HL-60 (cell line): ENCODE results near the gene TRH.

Experiments
- POLR2AphosphoS5 ChIP-seq: IDR thresholded peaks from 2 replicates; pipeline ENCODE4 v1.6.1; 2012; ENCODE audit warnings: low read depth
- TF ChIP-seq, protein P1 (sequence below): IDR thresholded peaks from one replicate; pipeline ENCODE4 v1.5.1; 2011; ENCODE audit warnings: low read length, control low read depth, inconsistent platforms; ENCODE audit not compliant: insufficient read depth
- TF ChIP-seq, protein P2 (sequence below): IDR thresholded peaks from 2 replicates; pipeline ENCODE4 v1.6.1; 2012; ENCODE audit warnings: low read depth; ENCODE audit not compliant: insufficient replicate concordance

DNA sequence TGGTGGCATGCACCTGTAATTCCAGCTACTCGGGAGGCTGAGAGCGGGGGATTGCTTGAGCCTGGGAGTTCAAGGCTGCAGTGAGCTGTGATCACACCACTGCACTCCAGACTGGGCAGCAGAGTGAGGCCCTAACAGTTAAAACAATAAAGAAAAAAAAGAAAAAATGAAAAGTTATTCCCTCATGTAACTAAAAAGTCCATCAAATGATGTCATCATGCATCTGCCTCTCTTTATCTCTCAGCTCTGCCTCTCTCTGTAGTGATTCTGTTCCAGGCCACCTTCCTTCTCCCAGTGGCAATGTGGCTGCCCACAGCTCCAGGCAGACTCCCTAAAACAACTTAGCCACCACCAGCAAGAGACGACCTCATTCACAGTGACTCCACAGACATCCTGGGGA lies 31.5 kb upstream of the TRH start:
- TF ChIP-seq, protein P1, sequence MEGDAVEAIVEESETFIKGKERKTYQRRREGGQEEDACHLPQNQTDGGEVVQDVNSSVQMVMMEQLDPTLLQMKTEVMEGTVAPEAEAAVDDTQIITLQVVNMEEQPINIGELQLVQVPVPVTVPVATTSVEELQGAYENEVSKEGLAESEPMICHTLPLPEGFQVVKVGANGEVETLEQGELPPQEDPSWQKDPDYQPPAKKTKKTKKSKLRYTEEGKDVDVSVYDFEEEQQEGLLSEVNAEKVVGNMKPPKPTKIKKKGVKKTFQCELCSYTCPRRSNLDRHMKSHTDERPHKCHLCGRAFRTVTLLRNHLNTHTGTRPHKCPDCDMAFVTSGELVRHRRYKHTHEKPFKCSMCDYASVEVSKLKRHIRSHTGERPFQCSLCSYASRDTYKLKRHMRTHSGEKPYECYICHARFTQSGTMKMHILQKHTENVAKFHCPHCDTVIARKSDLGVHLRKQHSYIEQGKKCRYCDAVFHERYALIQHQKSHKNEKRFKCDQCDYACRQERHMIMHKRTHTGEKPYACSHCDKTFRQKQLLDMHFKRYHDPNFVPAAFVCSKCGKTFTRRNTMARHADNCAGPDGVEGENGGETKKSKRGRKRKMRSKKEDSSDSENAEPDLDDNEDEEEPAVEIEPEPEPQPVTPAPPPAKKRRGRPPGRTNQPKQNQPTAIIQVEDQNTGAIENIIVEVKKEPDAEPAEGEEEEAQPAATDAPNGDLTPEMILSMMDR: no peak
- TF ChIP-seq POLR2AphosphoS5: no peak
- TF ChIP-seq, protein P2, sequence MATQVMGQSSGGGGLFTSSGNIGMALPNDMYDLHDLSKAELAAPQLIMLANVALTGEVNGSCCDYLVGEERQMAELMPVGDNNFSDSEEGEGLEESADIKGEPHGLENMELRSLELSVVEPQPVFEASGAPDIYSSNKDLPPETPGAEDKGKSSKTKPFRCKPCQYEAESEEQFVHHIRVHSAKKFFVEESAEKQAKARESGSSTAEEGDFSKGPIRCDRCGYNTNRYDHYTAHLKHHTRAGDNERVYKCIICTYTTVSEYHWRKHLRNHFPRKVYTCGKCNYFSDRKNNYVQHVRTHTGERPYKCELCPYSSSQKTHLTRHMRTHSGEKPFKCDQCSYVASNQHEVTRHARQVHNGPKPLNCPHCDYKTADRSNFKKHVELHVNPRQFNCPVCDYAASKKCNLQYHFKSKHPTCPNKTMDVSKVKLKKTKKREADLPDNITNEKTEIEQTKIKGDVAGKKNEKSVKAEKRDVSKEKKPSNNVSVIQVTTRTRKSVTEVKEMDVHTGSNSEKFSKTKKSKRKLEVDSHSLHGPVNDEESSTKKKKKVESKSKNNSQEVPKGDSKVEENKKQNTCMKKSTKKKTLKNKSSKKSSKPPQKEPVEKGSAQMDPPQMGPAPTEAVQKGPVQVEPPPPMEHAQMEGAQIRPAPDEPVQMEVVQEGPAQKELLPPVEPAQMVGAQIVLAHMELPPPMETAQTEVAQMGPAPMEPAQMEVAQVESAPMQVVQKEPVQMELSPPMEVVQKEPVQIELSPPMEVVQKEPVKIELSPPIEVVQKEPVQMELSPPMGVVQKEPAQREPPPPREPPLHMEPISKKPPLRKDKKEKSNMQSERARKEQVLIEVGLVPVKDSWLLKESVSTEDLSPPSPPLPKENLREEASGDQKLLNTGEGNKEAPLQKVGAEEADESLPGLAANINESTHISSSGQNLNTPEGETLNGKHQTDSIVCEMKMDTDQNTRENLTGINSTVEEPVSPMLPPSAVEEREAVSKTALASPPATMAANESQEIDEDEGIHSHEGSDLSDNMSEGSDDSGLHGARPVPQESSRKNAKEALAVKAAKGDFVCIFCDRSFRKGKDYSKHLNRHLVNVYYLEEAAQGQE: no peak
